Activated naive CD4-positive, alpha-beta T cell treated with anti-CD3 and anti-CD28 coated beads, Interleukin-2, amount 10 ng/mL, durations not matched to agents 7 days and 5 days (primary cell): Measurements from ENCODE around the gene CTNNA3.

ENCODE experiments used
- CTCF ChIA-PET: fragments of 350-600 bp; sonication (Branson Sonifier 250); formaldehyde crosslinking; loops from one replicate; lab custom pipeline; 2021; ENCODE audit warnings: antibody characterized with exemption; lab: Charles Lee
- DNase-seq: peaks from one replicate; pipeline ENCODE4 v3.0.0-alpha.2; 2020
- H3K27ac Mint-ChIP-seq: one replicate; pipeline ENCODE4 v1.8.0; 2021; ENCODE audit warnings: mild to moderate bottlenecking, moderate library complexity, mixed read lengths
- H3K27me3 Mint-ChIP-seq: one replicate; pipeline ENCODE4 v1.8.0; 2021; ENCODE audit warnings: mild to moderate bottlenecking, mixed read lengths
- H3K36me3 Mint-ChIP-seq: one replicate; pipeline ENCODE4 v1.8.0; 2021; ENCODE audit warnings: mixed read lengths
- H3K4me1 Mint-ChIP-seq: one replicate; pipeline ENCODE4 v1.8.0; 2021; ENCODE audit warnings: mixed read lengths
- H3K4me3 Mint-ChIP-seq: one replicate; pipeline ENCODE4 v1.8.0; 2021; ENCODE audit warnings: mild to moderate bottlenecking, moderate library complexity, mixed read lengths
- H3K9me3 Mint-ChIP-seq: one replicate; pipeline ENCODE4 v1.8.0; 2021; ENCODE audit warnings: mixed read lengths

CTNNA3 gene

DNA sequence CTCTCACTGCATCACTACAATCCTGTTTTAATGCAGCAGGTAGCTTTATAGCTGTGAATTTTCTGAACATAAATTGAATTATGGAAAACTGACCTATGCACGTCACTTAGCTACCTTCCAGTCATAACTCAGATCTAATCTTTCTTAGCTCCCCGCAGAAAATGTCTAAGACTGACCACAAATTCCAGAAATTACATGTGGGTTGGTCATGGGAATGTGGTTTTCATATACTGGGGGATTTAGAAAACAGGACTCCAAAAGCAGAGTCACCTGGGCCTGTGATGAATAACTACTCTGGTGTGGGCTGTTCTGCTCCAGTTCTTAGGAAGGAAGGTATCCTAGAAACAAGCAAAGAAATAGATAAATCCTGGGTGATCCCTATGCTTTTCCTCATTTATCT is 948.5 kb downstream of the CTNNA3 start:
- H3K9me3 Mint-ChIP-seq, result no peaks in the 10 kb centered on the region

GRCh38 chr10:66746711-66747110 is 949.3 kb downstream of the CTNNA3 start:
- H3K4me1 Mint-ChIP-seq, result no peaks in the 10 kb centered on the region
- no peaks in the 10 kb centered on the region for H3K27me3 Mint-ChIP-seq
- DNase-seq, result no peak
- no peaks in the 10 kb centered on the region for H3K9me3 Mint-ChIP-seq
- H3K27ac Mint-ChIP-seq, result no peak overlapping the region
- H3K4me3 Mint-ChIP-seq, result no peak overlapping the region
- CTCF ChIA-PET, result no interaction called here
- H3K36me3 Mint-ChIP-seq, result no peaks in the 10 kb centered on the region

More for the DNA sequence above, 948.5 kb downstream of the CTNNA3 start:
- DNase-seq, result no peak
- Mint-ChIP-seq H3K4me3 (no peak overlapping the region), H3K4me1 (no peaks in the 10 kb centered on the region), H3K36me3 (no peaks in the 10 kb centered on the region), H3K27ac (no peak overlapping the region), H3K27me3 (no peaks in the 10 kb centered on the region)
- CTCF ChIA-PET, result no interaction called here

DNA sequence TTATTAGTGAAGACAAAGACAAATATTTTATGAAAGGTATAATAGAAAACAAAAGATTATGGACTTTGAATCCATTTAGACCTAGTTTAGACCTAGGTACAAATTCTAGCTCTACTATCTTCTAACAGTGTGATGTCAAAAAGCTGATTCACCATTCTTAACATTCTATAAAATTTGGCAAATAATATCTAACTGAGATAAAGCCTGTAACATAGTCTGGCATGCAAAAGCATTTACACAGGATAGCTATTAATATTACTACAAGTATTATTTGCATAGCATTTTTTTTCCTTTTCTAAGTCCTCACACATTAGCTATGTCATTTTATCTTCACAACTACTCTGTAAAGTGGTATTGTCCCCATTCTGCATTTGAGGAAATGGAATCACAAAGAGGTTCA is 949.7 kb downstream of the CTNNA3 start:
- no peaks in the 10 kb centered on the region for H3K4me1 Mint-ChIP-seq
- H3K9me3 Mint-ChIP-seq, result peaks cover 2% of the 10 kb centered on the region
- DNase-seq, result no peak
- CTCF ChIA-PET, result no interaction called here
- no peaks in the 10 kb centered on the region for H3K27me3 Mint-ChIP-seq
- no peaks in the 10 kb centered on the region for H3K36me3 Mint-ChIP-seq
- no peak overlapping the region for H3K4me3 Mint-ChIP-seq
- no peak overlapping the region for H3K27ac Mint-ChIP-seq

- H3K4me1 Mint-ChIP-seq, result no peaks in the 10 kb centered on the region
- CTCF ChIA-PET, result no interaction called here
These were observed 951.1 kb downstream of the CTNNA3 start for GRCh38 chr10:66744915-66745314.

DNA sequence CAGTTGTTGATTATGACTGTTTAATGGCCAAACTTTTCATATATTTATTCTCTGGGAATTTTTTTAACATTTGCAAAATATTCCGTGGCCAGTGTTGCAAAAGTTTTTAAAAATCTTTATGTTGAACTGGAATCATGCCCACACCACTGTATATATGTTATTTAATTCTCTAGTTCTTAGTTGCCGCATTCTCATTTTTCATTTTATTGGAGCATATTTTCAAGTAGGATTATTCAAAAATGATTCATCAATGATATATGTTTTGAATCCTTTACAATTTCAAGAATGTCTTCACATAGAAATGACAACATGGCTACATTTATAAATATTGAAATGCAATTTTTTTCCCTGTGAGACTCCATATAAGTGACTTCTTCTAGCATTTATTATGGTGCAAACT is 958.8 kb downstream of the CTNNA3 start:
- peaks cover 4% of the 10 kb centered on the region for H3K9me3 Mint-ChIP-seq
- no peak for DNase-seq
- H3K27ac Mint-ChIP-seq, result no peak overlapping the region
- no peaks in the 10 kb centered on the region for H3K27me3 Mint-ChIP-seq
- H3K36me3 Mint-ChIP-seq, result no peaks in the 10 kb centered on the region
- H3K4me1 Mint-ChIP-seq, result no peaks in the 10 kb centered on the region
- CTCF ChIA-PET, result no interaction called here
- H3K4me3 Mint-ChIP-seq, result no peak overlapping the region

More at GRCh38 chr10:66744915-66745314, 951.1 kb downstream of the CTNNA3 start:
- no peaks in the 10 kb centered on the region for H3K27me3 Mint-ChIP-seq
- peaks cover 4% of the 10 kb centered on the region for H3K9me3 Mint-ChIP-seq
- no peak overlapping the region for H3K4me3 Mint-ChIP-seq
- DNase-seq, result no peak
- no peak overlapping the region for H3K27ac Mint-ChIP-seq
- H3K36me3 Mint-ChIP-seq, result no peaks in the 10 kb centered on the region

DNA sequence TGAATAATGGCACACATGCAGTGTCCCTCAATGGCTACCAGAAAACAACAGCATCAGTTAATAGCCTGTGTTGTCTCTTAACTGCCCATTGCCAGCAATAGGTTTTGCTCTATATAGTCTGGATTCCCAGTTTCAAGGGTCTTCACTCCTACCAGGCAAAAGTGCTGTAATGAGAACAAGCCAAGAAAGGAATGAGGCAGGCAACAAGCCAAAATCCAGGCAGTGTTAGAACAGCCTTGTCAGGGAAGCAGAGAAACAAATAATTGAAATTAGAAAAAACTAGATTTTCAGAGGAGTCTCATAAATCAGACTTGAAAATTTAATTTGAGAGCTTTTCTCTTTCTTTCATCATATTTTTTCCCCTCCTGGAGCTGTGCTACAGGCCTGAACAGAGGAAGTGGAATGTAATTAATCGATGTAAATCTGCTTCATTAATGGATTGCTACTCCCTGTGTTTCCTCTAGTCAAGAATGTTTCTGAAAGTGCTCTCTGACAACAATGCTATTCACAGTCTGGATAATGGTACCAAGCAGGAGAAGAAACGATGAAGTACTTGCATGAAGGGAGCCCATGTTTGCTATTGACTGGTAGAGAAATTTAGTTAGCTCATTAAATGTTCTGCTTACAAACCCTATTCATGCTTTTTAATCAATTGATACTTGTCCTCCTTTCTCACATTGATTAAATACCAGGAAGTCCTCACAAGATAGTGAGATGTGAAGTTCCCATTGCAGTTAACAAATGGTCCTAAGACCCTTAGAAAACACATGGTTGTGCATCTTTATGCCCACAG is 972.2 kb downstream of the CTNNA3 start:
- Mint-ChIP-seq H3K4me3 (no peak overlapping the region), H3K9me3 (no peaks in the 10 kb centered on the region), H3K36me3 (no peaks in the 10 kb centered on the region), H3K4me1 (no peaks in the 10 kb centered on the region), H3K27me3 (no peaks in the 10 kb centered on the region), H3K27ac (no peak overlapping the region)
- DNase-seq, result no peak
- CTCF ChIA-PET, result no interaction called here

DNA sequence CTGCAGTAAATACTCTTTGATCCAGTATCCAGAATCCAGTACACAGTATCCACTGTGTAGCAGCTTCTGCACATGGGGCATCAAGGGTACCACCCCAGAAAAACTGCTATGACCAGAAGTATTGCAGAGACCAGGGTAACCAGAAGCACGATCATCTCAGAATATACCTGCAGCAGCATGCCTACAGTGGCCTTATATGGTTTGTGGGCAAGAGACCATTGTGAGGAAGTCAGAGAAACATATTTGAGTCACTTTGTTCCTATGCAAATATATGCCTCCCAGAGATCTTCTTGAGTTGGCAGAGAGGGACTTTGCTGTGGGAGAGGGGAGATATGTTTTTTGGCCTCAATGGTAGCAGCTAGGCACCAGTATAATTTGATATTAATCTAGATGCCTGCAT is 976.5 kb downstream of the CTNNA3 start:
- no peak for DNase-seq
- CTCF ChIA-PET, result no interaction called here
- H3K4me1 Mint-ChIP-seq, result no peaks in the 10 kb centered on the region
- no peaks in the 10 kb centered on the region for H3K9me3 Mint-ChIP-seq
- no peaks in the 10 kb centered on the region for H3K36me3 Mint-ChIP-seq
- H3K4me3 Mint-ChIP-seq, result no peak overlapping the region
- no peak overlapping the region for H3K27ac Mint-ChIP-seq
- H3K27me3 Mint-ChIP-seq, result no peaks in the 10 kb centered on the region

- peaks cover 1% of the 10 kb centered on the region for H3K9me3 Mint-ChIP-seq
- no peak overlapping the region for H3K27ac Mint-ChIP-seq
- DNase-seq, result no peak
- H3K4me1 Mint-ChIP-seq, result no peaks in the 10 kb centered on the region
- no peaks in the 10 kb centered on the region for H3K36me3 Mint-ChIP-seq
- no peak overlapping the region for H3K4me3 Mint-ChIP-seq
- no peaks in the 10 kb centered on the region for H3K27me3 Mint-ChIP-seq
- CTCF ChIA-PET, result no interaction called here
These were observed 978.6 kb downstream of the CTNNA3 start for GRCh38 chr10:66717231-66717981.

- no peaks in the 10 kb centered on the region for H3K36me3 Mint-ChIP-seq
- CTCF ChIA-PET, result no interaction called here
- DNase-seq, result no peak
- H3K4me1 Mint-ChIP-seq, result no peaks in the 10 kb centered on the region
- H3K27ac Mint-ChIP-seq, result no peak overlapping the region
- no peak overlapping the region for H3K4me3 Mint-ChIP-seq
- H3K9me3 Mint-ChIP-seq, result peaks cover 1% of the 10 kb centered on the region
- no peaks in the 10 kb centered on the region for H3K27me3 Mint-ChIP-seq
These were observed 981.3 kb downstream of the CTNNA3 start for GRCh38 chr10:66714741-66715140.

GRCh38 chr10:66713387-66713786 is 982.6 kb downstream of the CTNNA3 start:
- Mint-ChIP-seq H3K9me3 (peaks cover 1% of the 10 kb centered on the region), H3K27ac (no peak overlapping the region), H3K4me1 (no peaks in the 10 kb centered on the region), H3K4me3 (no peak overlapping the region), H3K36me3 (no peaks in the 10 kb centered on the region), H3K27me3 (no peaks in the 10 kb centered on the region)
- no peak for DNase-seq
- CTCF ChIA-PET, result no interaction called here

- CTCF ChIA-PET, result no interaction called here
- no peak for DNase-seq
- H3K4me3 Mint-ChIP-seq, result no peak overlapping the region
- no peaks in the 10 kb centered on the region for H3K36me3 Mint-ChIP-seq
- H3K27me3 Mint-ChIP-seq, result no peaks in the 10 kb centered on the region
- no peaks in the 10 kb centered on the region for H3K4me1 Mint-ChIP-seq
- no peaks in the 10 kb centered on the region for H3K9me3 Mint-ChIP-seq
- H3K27ac Mint-ChIP-seq, result no peak overlapping the region
These were observed 997.9 kb downstream of the CTNNA3 start for GRCh38 chr10:66698069-66698468.

GRCh38 chr10:66695046-66695445 is 1000.9 kb downstream of the CTNNA3 start:
- CTCF ChIA-PET, result no interaction called here
- Mint-ChIP-seq H3K9me3 (peaks cover 6% of the 10 kb centered on the region), H3K27ac (no peak overlapping the region)

DNA sequence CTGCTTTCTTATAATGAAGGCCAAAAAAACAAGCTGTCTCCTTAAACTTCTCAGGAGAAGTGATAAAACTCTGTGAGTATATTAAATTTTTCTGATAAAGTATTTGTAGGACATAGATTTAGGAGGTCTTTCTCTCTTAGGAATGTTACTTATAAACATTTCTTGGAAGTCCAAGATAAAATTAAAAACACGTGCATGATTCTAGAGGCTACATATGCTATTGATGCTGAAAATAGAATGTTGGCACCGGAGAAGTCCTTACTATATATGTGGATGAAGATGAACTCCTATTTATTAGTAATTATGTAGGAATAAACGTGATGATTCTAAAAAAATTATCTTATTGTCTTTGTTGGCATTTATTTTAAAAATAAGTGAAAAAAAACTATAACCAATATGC is 1011.4 kb downstream of the CTNNA3 start:
- H3K9me3 Mint-ChIP-seq, result peaks cover 4% of the 10 kb centered on the region
- no peak for DNase-seq
- no peak overlapping the region for H3K4me3 Mint-ChIP-seq
- H3K4me1 Mint-ChIP-seq, result no peaks in the 10 kb centered on the region
- H3K36me3 Mint-ChIP-seq, result no peaks in the 10 kb centered on the region
- H3K27ac Mint-ChIP-seq, result no peak overlapping the region
- H3K27me3 Mint-ChIP-seq, result no peaks in the 10 kb centered on the region
- CTCF ChIA-PET, result no interaction called here

More at GRCh38 chr10:66695046-66695445, 1000.9 kb downstream of the CTNNA3 start:
- H3K36me3 Mint-ChIP-seq, result no peaks in the 10 kb centered on the region
- H3K4me3 Mint-ChIP-seq, result no peak overlapping the region
- no peaks in the 10 kb centered on the region for H3K27me3 Mint-ChIP-seq
- DNase-seq, result no peak
- H3K4me1 Mint-ChIP-seq, result no peaks in the 10 kb centered on the region

GRCh38 chr10:66680886-66681285 is 1015.1 kb downstream of the CTNNA3 start:
- DNase-seq, result no peak
- no peaks in the 10 kb centered on the region for H3K36me3 Mint-ChIP-seq
- H3K4me3 Mint-ChIP-seq, result no peak overlapping the region
- H3K27ac Mint-ChIP-seq, result no peak overlapping the region
- CTCF ChIA-PET, result no interaction called here
- H3K27me3 Mint-ChIP-seq, result no peaks in the 10 kb centered on the region
- no peaks in the 10 kb centered on the region for H3K4me1 Mint-ChIP-seq
- H3K9me3 Mint-ChIP-seq, result peaks cover 3% of the 10 kb centered on the region

- CTCF ChIA-PET, result no interaction called here
- DNase-seq, result no peak
These were observed 1017.5 kb downstream of the CTNNA3 start for GRCh38 chr10:66678521-66678920.

More at GRCh38 chr10:66678521-66678920, 1017.5 kb downstream of the CTNNA3 start:
- no peak overlapping the region for H3K4me3 Mint-ChIP-seq
- peaks cover 3% of the 10 kb centered on the region for H3K9me3 Mint-ChIP-seq
- H3K4me1 Mint-ChIP-seq, result no peaks in the 10 kb centered on the region
- no peaks in the 10 kb centered on the region for H3K36me3 Mint-ChIP-seq
- H3K27ac Mint-ChIP-seq, result no peak overlapping the region
- no peaks in the 10 kb centered on the region for H3K27me3 Mint-ChIP-seq
